ENCODE data around the gene CLEC2L. TPM values are rescaled to one million over a fixed set of nuclear protein-coding genes. Genes with fewer than 3 reads are reported as not detected.

The CLEC2L gene
- total RNA-seq, 2 donors from 2014 or later = not detected

GRCh38 chr7:139580435-139580834, 57.0 kb downstream of the CLEC2L start:
- intact Hi-C loops (cut with DNase I) = no loop called here

GRCh38 chr7:139582130-139582650, 58.7 kb downstream of the CLEC2L start:
- no peaks in the 10 kb centered on the region for H3K4me1 ChIP-seq
- intact Hi-C loops (cut with DNase I) = no loop called here
- no peak overlapping the region for H3K27ac ChIP-seq
- DNase-seq = no peak
- ATAC-seq = no peak
- H3K9me3 ChIP-seq = no peaks in the 10 kb centered on the region
- H3K36me3 ChIP-seq (replicated peaks in 1 of 2; ENCODE audit: insufficient read depth in 1 of 2, low read depth in 2 of 2) = peaks cover 15 to 23% of the 10 kb centered on the region in 2 donors
- TF ChIP-seq CTCF (IDR thresholded peaks at IDR 0.05) = no peak
- no peak for TF ChIP-seq POLR2A (IDR thresholded peaks at IDR 0.05)
- WGBS, 2 donors = 87 to 91% methylated on average over 14 of the region's 14 CpGs
- H3K4me3 ChIP-seq = no peak overlapping the region
- no peaks in the 10 kb centered on the region for H3K27me3 ChIP-seq

More at GRCh38 chr7:139580435-139580834, 57.0 kb downstream of the CLEC2L start:
- TF ChIP-seq CTCF (IDR thresholded peaks at IDR 0.05) (no peak), POLR2A (IDR thresholded peaks at IDR 0.05) (no peak)
- Histone ChIP-seq H3K27me3 (no peaks in the 10 kb centered on the region), H3K4me3 (no peak overlapping the region), H3K36me3 (replicated peaks in 1 of 2; ENCODE audit: insufficient read depth in 1 of 2, low read depth in 2 of 2) (peaks cover 15 to 22% of the 10 kb centered on the region in 2 donors), H3K9me3 (no peaks in the 10 kb centered on the region), H3K27ac (no peak overlapping the region), H3K4me1 (no peaks in the 10 kb centered on the region)
- 97 to 98% methylated on average over 3 of the region's 3 CpGs for WGBS, 2 donors
- DNase-seq = no peak
- ATAC-seq = no peak

GRCh38 chr7:139582671-139583155, 59.2 kb downstream of the CLEC2L start:
- DNase-seq (no peak), ATAC-seq (no peak)
- TF ChIP-seq POLR2A (IDR thresholded peaks at IDR 0.05) (no peak), CTCF (IDR thresholded peaks at IDR 0.05) (no peak)
- no peaks in the 10 kb centered on the region for H3K9me3 ChIP-seq
- 84 to 93% methylated on average over 12 to 14 of the region's 14 CpGs for WGBS, 2 donors
- no peak overlapping the region for H3K4me3 ChIP-seq
- H3K27ac ChIP-seq = no peak overlapping the region
- intact Hi-C loops (cut with DNase I) = no loop called here
- no peaks in the 10 kb centered on the region for H3K4me1 ChIP-seq
- no peaks in the 10 kb centered on the region for H3K27me3 ChIP-seq
- peaks cover 15 to 23% of the 10 kb centered on the region in 2 donors for H3K36me3 ChIP-seq (replicated peaks in 1 of 2; ENCODE audit: insufficient read depth in 1 of 2, low read depth in 2 of 2)

GRCh38 chr7:139583826-139584553, 60.5 kb downstream of the CLEC2L start:
- H3K4me3 ChIP-seq = no peak overlapping the region
- DNase-seq = no peak
- no peak overlapping the region for H3K27ac ChIP-seq
- ATAC-seq = no peak
- H3K4me1 ChIP-seq = no peaks in the 10 kb centered on the region
- no peaks in the 10 kb centered on the region for H3K27me3 ChIP-seq
- TF ChIP-seq CTCF (IDR thresholded peaks at IDR 0.05) = no peak
- TF ChIP-seq POLR2A (IDR thresholded peaks at IDR 0.05) = no peak
- 89 to 91% methylated on average over 13 to 15 of the region's 15 CpGs for WGBS, 2 donors
- intact Hi-C loops (cut with DNase I) = no loop called here
- H3K9me3 ChIP-seq = no peaks in the 10 kb centered on the region
- peaks cover 15 to 23% of the 10 kb centered on the region in 2 donors for H3K36me3 ChIP-seq (replicated peaks in 1 of 2; ENCODE audit: insufficient read depth in 1 of 2, low read depth in 2 of 2)
